Esophagus muscularis mucosa (tissue), 4 donors: ENCODE results near the gene HNRNPLL. TPM values are rescaled to one million over a fixed set of nuclear protein-coding genes. Genes with fewer than 3 reads are reported as not detected.
"Not testable (repeated sequence)": the region's sequence is repeated elsewhere in the genome, so short reads cannot be mapped to it uniquely, and the experiment has no call there.

Experiments
- DNase-seq: peaks from one replicate; pipeline ENCODE4 v3.0.0-alpha.2; 2017; ENCODE audit errors: extremely low spot score
- H3K27ac ChIP-seq, 4 donors: fragments of 200-600 bp; sonication (generic); replicated peaks in 1 of 4; 1 replicate in 3 of 4; 2 replicates in 1 of 4; pipeline ENCODE4 v1.5.1; 2016 to 2019; ENCODE audit warnings: mild to moderate bottlenecking in 1 of 4
- H3K27me3 ChIP-seq, 4 donors: fragments of 200-600 bp; sonication (generic); one replicate each; pipeline versions ENCODE4 v1.5.1 to v1.6.0; 2016 to 2019
- H3K36me3 ChIP-seq, 4 donors: fragments of 200-600 bp; sonication (generic); one replicate each; pipeline ENCODE4 v1.5.1; 2016 to 2019
- H3K4me1 ChIP-seq, 4 donors: fragments of 200-600 bp; sonication (generic); one replicate each; pipeline ENCODE4 v1.5.1; 2016 to 2019
- H3K4me3 ChIP-seq, 4 donors: fragments of 200-600 bp; sonication (generic); 1 replicate in 2 of 4; 2 replicates in 2 of 4; pipeline ENCODE4 v1.5.1; 2016 to 2019; ENCODE audit warnings: mild to moderate bottlenecking in 4 of 4, moderate library complexity in 1 of 4
- H3K9me3 ChIP-seq, 4 donors: fragments of 200-600 bp; sonication (generic); 1 replicate in 3 of 4; 2 replicates in 1 of 4; pipeline ENCODE4 v1.5.1; 2016 to 2019
- CTCF ChIP-seq, 3 experiments: fragments of 200-600 bp in 2 of 3; fragments of 450-650 bp in 1 of 3; sonication (generic) in 2 of 3; IDR thresholded peaks; one replicate each; pipeline ENCODE4 v1.5.1; 2017 to 2019; ENCODE audit warnings: antibody characterized with exemption in 3 of 3, mild to moderate bottlenecking in 2 of 3, moderate library complexity in 1 of 3
- EP300 ChIP-seq: sonication (generic); formaldehyde crosslinking; IDR thresholded peaks from one replicate; pipeline ENCODE4 v1.6.1; 2017; ENCODE audit warnings: antibody characterized with exemption
- POLR2A ChIP-seq: fragments of 450-650 bp; IDR thresholded peaks from one replicate; pipeline ENCODE4 v1.6.1; 2017; ENCODE audit warnings: antibody characterized with exemption, moderate library complexity, mild to moderate bottlenecking, low read depth
- POLR2AphosphoS5 ChIP-seq, 2 donors: sonication (generic); formaldehyde crosslinking; IDR thresholded peaks; one replicate each; pipeline ENCODE4 v1.6.1; 2017; ENCODE audit warnings: antibody characterized with exemption in 2 of 2
- WGBS: methylation state at CpG from one replicate; pipeline ENCODE4 v1.1.5; 2018; 5-methylcytosine and 5-hydroxymethylcytosine counted together
- intact Hi-C: fragments of 100-400 bp; cut with DNase I; formaldehyde crosslinking; loops from one replicate; pipeline ENCODE4 v1.15.1; 2023
- total RNA-seq, 4 donors: library from RNA; depleted of rRNA; stranded (reverse); fragments of >200 nt; gene quantifications; one replicate each; pipeline versions ENCODE4 v1.1.0 to v1.2.1, GENCODE V29; 2016

HNRNPLL gene
- 10 to 100 TPM; 50.2 to 61.5 (median 54.0) TPM for total RNA-seq

- Histone ChIP-seq H3K4me3 (peak within 1 kb of the TSS; percentile 76 to 99 (median 92)), H3K9me3 (no peaks in the 10 kb centered on the region), H3K27me3 (no peaks in the 10 kb centered on the region), H3K36me3 (no peaks in the 10 kb centered on the region), H3K4me1 (peaks cover 22 to 42% (median 39%) of the 10 kb centered on the region in 4 donors), H3K27ac (peak within 1 kb of the TSS; percentile 96 to 100 (median 99))
- WGBS: 0% methylated on average over 14 of the region's 75 CpGs
- intact Hi-C loops: loop anchor here (5.0 to 10.0 kb wide), 6 partner anchors 64 to 522 kb away; partner anchors contain the start of genes ATL2, GALM and SOS1
- TF ChIP-seq POLR2A (peak; percentile 95), POLR2AphosphoS5 (IDR thresholded peaks at IDR 0.05) (peak; percentile 99), EP300 (no peak), CTCF (IDR thresholded peaks at IDR 0.05) (no peak)
- DNase-seq: peak; percentile 99
Measured at GRCh38 chr2:38602732-38603401, at the start of gene HNRNPLL. Gene HNRNPLL (minus strand): TSS chr2:38602928. CDS start chr2:38602626, 302 bp downstream.

GRCh38 chr2:38650717-38651116 lies 48.0 kb upstream of the HNRNPLL start:
- Histone ChIP-seq H3K36me3 (no peaks in the 10 kb centered on the region), H3K4me3 (no peak overlapping the region), H3K27ac (no peak overlapping the region), H3K9me3 (no peaks in the 10 kb centered on the region), H3K4me1 (no peaks in the 10 kb centered on the region), H3K27me3 (no peaks in the 10 kb centered on the region)
- no peak for TF ChIP-seq POLR2A
- intact Hi-C loops: no loop called here
- no peak for DNase-seq
- no CpG with 5 or more reads among the region's 2 CpGs for WGBS

GRCh38 chr2:38650012-38650411 lies 47.3 kb upstream of the HNRNPLL start:
- 85% methylated on average over 6 of the region's 6 CpGs for WGBS
- TF ChIP-seq EP300 (no peak), POLR2AphosphoS5 (IDR thresholded peaks at IDR 0.05) (no peak), CTCF (IDR thresholded peaks at IDR 0.05) (no peak), POLR2A (no peak)
- Histone ChIP-seq H3K27ac (no peak overlapping the region), H3K36me3 (no peaks in the 10 kb centered on the region), H3K4me1 (no peaks in the 10 kb centered on the region), H3K9me3 (no peaks in the 10 kb centered on the region), H3K27me3 (no peaks in the 10 kb centered on the region), H3K4me3 (no peak overlapping the region)
- DNase-seq: no peak
- intact Hi-C loops: no loop called here

- Histone ChIP-seq H3K4me3 (no peak overlapping the region), H3K36me3 (no peaks in the 10 kb centered on the region), H3K9me3 (no peaks in the 10 kb centered on the region), H3K27ac (no peak overlapping the region), H3K27me3 (no peaks in the 10 kb centered on the region), H3K4me1 (no peaks in the 10 kb centered on the region)
- DNase-seq: no peak
- TF ChIP-seq POLR2AphosphoS5 (IDR thresholded peaks at IDR 0.05) (no peak), CTCF (IDR thresholded peaks at IDR 0.05) (no peak), POLR2A (no peak), EP300 (no peak)
- intact Hi-C loops: no loop called here
- WGBS: 93% methylated on average over 12 of the region's 12 CpGs
Measured at GRCh38 chr2:38649176-38649728, 46.5 kb upstream of the HNRNPLL start.

- TF ChIP-seq CTCF (IDR thresholded peaks at IDR 0.05) (no peak), POLR2AphosphoS5 (IDR thresholded peaks at IDR 0.05) (no peak), POLR2A (no peak), EP300 (no peak)
- H3K36me3 ChIP-seq: no peaks in the 10 kb centered on the region
- H3K4me3 ChIP-seq: no peak overlapping the region
- DNase-seq: no peak
- no peaks in the 10 kb centered on the region for H3K27me3 ChIP-seq
- peaks cover 0 to 4% (median 0%) of the 10 kb centered on the region in 4 donors for H3K9me3 ChIP-seq
- H3K4me1 ChIP-seq: no peaks in the 10 kb centered on the region
- H3K27ac ChIP-seq: no peak overlapping the region
- WGBS: 86% methylated on average over 7 of the region's 7 CpGs
- intact Hi-C loops: no loop called here
Measured at GRCh38 chr2:38648107-38648761, 45.5 kb upstream of the HNRNPLL start.

GRCh38 chr2:38643683-38644511 lies 41.2 kb upstream of the HNRNPLL start:
- H3K4me1 ChIP-seq, H3K36me3 ChIP-seq, intact Hi-C loops, DNase-seq, H3K9me3 ChIP-seq, H3K4me3 ChIP-seq, H3K27ac ChIP-seq, H3K27me3 ChIP-seq: not testable (repeated sequence)
- WGBS: 87% methylated on average over 16 of the region's 16 CpGs
